ENCODE results near the gene KCNK2. TPM values are rescaled to one million over a fixed set of nuclear protein-coding genes. Genes with fewer than 3 reads are reported as not detected.
A peak's percentile ranks its signal among the peaks of the same experiment; 100 is the strongest.

Gene KCNK2
- 30.1 TPM for polyA plus RNA-seq (2013, experiment 1 of 2; ENCODE audit: insufficient read length)
- polyA plus RNA-seq (2013, experiment 2 of 2; ENCODE audit: insufficient read length), result 30.8 TPM

GRCh38 chr1:215082532-215083382 lies at the start of gene KCNK2:
KCNK2 (plus strand) TSS chr1:215082737; CDS start chr1:215083386, 649 bp downstream.
- DNase-seq, result peak; percentile 58

GRCh38 chr1:215032911-215033526 lies 49.5 kb upstream of the KCNK2 start:
- DNase-seq, result peak; percentile 63

- no peak for DNase-seq
Measured at GRCh38 chr1:215040190-215040589, 42.3 kb upstream of the KCNK2 start.

- no peak for DNase-seq
Measured at GRCh38 chr1:215043401-215043800, 39.1 kb upstream of the KCNK2 start.

GRCh38 chr1:215044151-215044550 lies 38.4 kb upstream of the KCNK2 start:
- no peak for DNase-seq

- DNase-seq, result peak; percentile 57
Measured at GRCh38 chr1:215045698-215046308, 36.7 kb upstream of the KCNK2 start.

- DNase-seq, result peak; percentile 90
Measured at GRCh38 chr1:215052256-215053015, 30.1 kb upstream of the KCNK2 start.

GRCh38 chr1:215054266-215054665 lies 28.3 kb upstream of the KCNK2 start:
- no peak for DNase-seq

- no peak for DNase-seq
Measured at GRCh38 chr1:215055281-215055935, 27.1 kb upstream of the KCNK2 start.

- DNase-seq, result peak; percentile 49
Measured at GRCh38 chr1:215056584-215056983, 26.0 kb upstream of the KCNK2 start.

GRCh38 chr1:215059947-215060346 lies 22.6 kb upstream of the KCNK2 start:
- no peak for DNase-seq

- DNase-seq, result no peak
Measured at GRCh38 chr1:215064327-215064726, 18.2 kb upstream of the KCNK2 start.

GRCh38 chr1:215071078-215071477 lies 11.5 kb upstream of the KCNK2 start:
- DNase-seq, result no peak

- DNase-seq, result peak; percentile 48
Measured at GRCh38 chr1:215076322-215076721, 6.2 kb upstream of the KCNK2 start.

- DNase-seq, result no peak
Measured at GRCh38 chr1:215079456-215079855, 3.1 kb upstream of the KCNK2 start.

GRCh38 chr1:215081661-215082531 lies 641 bp upstream of the KCNK2 start:
- peak; percentile 17 for DNase-seq

- DNase-seq, result peak; percentile 51
Measured at GRCh38 chr1:215083383-215083961, 935 bp downstream of the KCNK2 start.

GRCh38 chr1:215084621-215085020 lies 2.1 kb downstream of the KCNK2 start:
- no peak for DNase-seq

GRCh38 chr1:215087603-215088002 lies 5.1 kb downstream of the KCNK2 start:
- DNase-seq, result no peak

- DNase-seq, result no peak
Measured at GRCh38 chr1:215094381-215094780, 11.8 kb downstream of the KCNK2 start.

- no peak for DNase-seq
Measured at GRCh38 chr1:215095524-215095923, 13.0 kb downstream of the KCNK2 start.
